H1 (cell line): ENCODE data around the gene FRMD4A. TPM values are rescaled to one million over a fixed set of nuclear protein-coding genes. Genes with fewer than 3 reads are reported as not detected.

Experiments
- CTCF ChIA-PET: fragments of 300-600 bp; sonication (Branson Sonifier 250); formaldehyde crosslinking; loops from one replicate; lab custom pipeline; 2021; ENCODE audit not compliant: partially characterized antibody; lab: Charles Lee
- POLR2A ChIA-PET: fragments of 300-600 bp; sonication (Branson Sonifier 250); formaldehyde crosslinking; loops from one replicate; lab custom pipeline; 2021; ENCODE audit warnings: inconsistent platforms; ENCODE audit not compliant: partially characterized antibody; lab: Charles Lee
- DNase-seq, 2 experiments: peaks; one replicate each; pipeline versions ENCODE4 v3.0.0 to v3.0.0-alpha.2; 2010 to 2022; ENCODE audit warnings: low spot score in 2 of 2, low read depth in 1 of 2, mixed read lengths in 1 of 2
- FAIRE-seq: peaks from 2 replicates; lab custom pipeline; 2011; peaks lifted over from hg19 to GRCh38; lab: Jason Lieb, UNC
- H2AFZ ChIP-seq: 2 replicates; pipeline ENCODE4 v1.8.1; 2012; ENCODE audit warnings: low read length, inconsistent platforms
- H2AK5ac ChIP-seq: 2 replicates; pipeline ENCODE4 v1.6.1; 2013; ENCODE audit warnings: low read depth, low read length
- H2BK120ac ChIP-seq: replicated peaks from 2 replicates; pipeline ENCODE3; 2013; ENCODE audit warnings: low read depth, low read length, inconsistent platforms
- H2BK12ac ChIP-seq: 2 replicates; pipeline ENCODE4 v1.6.1; 2013; ENCODE audit warnings: low read depth, low read length
- H2BK15ac ChIP-seq: 2 replicates; pipeline ENCODE4 v1.6.1; 2013; ENCODE audit warnings: low read length
- H2BK20ac ChIP-seq: 2 replicates; pipeline ENCODE4 v1.6.1; 2013; ENCODE audit warnings: low read length
- H2BK5ac ChIP-seq: 2 replicates; pipeline ENCODE4 v1.6.1; 2013; ENCODE audit warnings: low read depth, low read length
- H3K14ac ChIP-seq: 2 replicates; pipeline ENCODE4 v1.6.1; 2013; ENCODE audit warnings: inconsistent platforms; ENCODE audit not compliant: insufficient read length
- H3K18ac ChIP-seq: 2 replicates; pipeline ENCODE4 v1.6.1; 2013; ENCODE audit warnings: low read length; ENCODE audit errors: extremely low read depth
- H3K23ac ChIP-seq: 2 replicates; pipeline ENCODE4 v1.6.1; 2013; ENCODE audit warnings: inconsistent platforms; ENCODE audit not compliant: insufficient read length
- H3K23me2 ChIP-seq: 2 replicates; pipeline ENCODE4 v1.6.1; 2013; ENCODE audit warnings: low read depth, low read length
- H3K27ac ChIP-seq: 2 replicates; pipeline ENCODE4 v1.6.1; 2011; ENCODE audit warnings: low read depth, low read length, inconsistent platforms
- H3K27me3 ChIP-seq, 4 experiments: replicated peaks in 1 of 4; 1 replicate in 1 of 4; 2 replicates in 3 of 4; pipeline versions ENCODE4 v1.6.1 to v1.8.1; 2011 to 2013; ENCODE audit warnings: low read length in 3 of 4, mild to moderate bottlenecking in 3 of 4, inconsistent platforms in 2 of 4, mixed read lengths in 2 of 4, moderate library complexity in 1 of 4; ENCODE audit not compliant: control insufficient read depth in 3 of 4, insufficient read depth in 3 of 4; ENCODE audit errors: extremely low read depth in 1 of 4
- H3K36me3 ChIP-seq, 4 experiments: 2 replicates each; pipeline versions ENCODE4 v1.6.1 to v1.8.1; 2011 to 2013; ENCODE audit warnings: mild to moderate bottlenecking in 4 of 4, low read length in 3 of 4, moderate library complexity in 2 of 4, control low read depth in 1 of 4, inconsistent platforms in 1 of 4; ENCODE audit not compliant: insufficient read depth in 4 of 4, control insufficient read depth in 2 of 4
- H3K4ac ChIP-seq: replicated peaks from 2 replicates; pipeline ENCODE3; 2013; ENCODE audit warnings: low read length, low read depth, mixed read lengths, inconsistent platforms; ENCODE audit not compliant: insufficient read length
- H3K4me1 ChIP-seq, 4 experiments: replicated peaks in 1 of 4; 1 replicate in 1 of 4; 2 replicates in 3 of 4; pipeline versions ENCODE4 v1.6.1 to v1.8.1; 2011 to 2013; ENCODE audit warnings: low read length in 3 of 4, inconsistent platforms in 2 of 4, mixed read lengths in 1 of 4; ENCODE audit not compliant: insufficient read depth in 4 of 4, control insufficient read depth in 3 of 4
- H3K4me2 ChIP-seq, 2 experiments: 2 replicates each; pipeline versions ENCODE4 v1.6.1 to v1.8.1; 2011 to 2013; ENCODE audit warnings: low read depth in 2 of 2, low read length in 2 of 2, control low read depth in 1 of 2, inconsistent platforms in 1 of 2, mild to moderate bottlenecking in 1 of 2; ENCODE audit not compliant: insufficient read depth in 1 of 2
- H3K4me3 ChIP-seq, 4 experiments: fragments of 200-600, 300-600 bp in 1 of 4; sonication (generic), shearing (Covaris generic), sonication (Bioruptor Twin) in 1 of 4; 2 replicates each; pipeline versions ENCODE4 v1.5.1 to v1.8.1; 2011 to 2016; ENCODE audit warnings: low read length in 4 of 4, low read depth in 3 of 4, control low read depth in 2 of 4, inconsistent platforms in 2 of 4, mild to moderate bottlenecking in 2 of 4, mixed read lengths in 1 of 4, moderate library complexity in 1 of 4; ENCODE audit not compliant: insufficient read depth in 2 of 4; ENCODE audit errors: extremely low read depth in 1 of 4
- H3K56ac ChIP-seq: replicated peaks from 2 replicates; pipeline ENCODE3; 2013; ENCODE audit warnings: low read depth, mild to moderate bottlenecking, mixed read lengths, low read length, inconsistent platforms; ENCODE audit not compliant: insufficient read length
- H3K79me1 ChIP-seq: 2 replicates; pipeline ENCODE4 v1.6.1; 2013; ENCODE audit warnings: low read depth, low read length, control low read depth
- H3K79me2 ChIP-seq, 2 experiments: 2 replicates each; pipeline versions ENCODE4 v1.6.1 to v1.8.1; 2012 to 2013; ENCODE audit warnings: low read length in 2 of 2, mild to moderate bottlenecking in 2 of 2, inconsistent platforms in 1 of 2; ENCODE audit not compliant: insufficient read depth in 2 of 2, control insufficient read depth in 1 of 2
- H3K9ac ChIP-seq, 4 experiments: replicated peaks in 1 of 4; 1 replicate in 1 of 4; 2 replicates in 3 of 4; pipeline versions ENCODE4 v1.6.1 to v1.8.1; 2011 to 2013; ENCODE audit warnings: low read depth in 3 of 4, low read length in 3 of 4, control low read depth in 2 of 4, mild to moderate bottlenecking in 2 of 4, moderate library complexity in 2 of 4, inconsistent platforms in 1 of 4; ENCODE audit errors: extremely low read depth in 1 of 4
- H3K9me3 ChIP-seq, 2 experiments: 2 replicates each; pipeline versions ENCODE4 v1.6.1 to v1.8.1; 2012 to 2013; ENCODE audit warnings: mild to moderate bottlenecking in 2 of 2, moderate library complexity in 2 of 2, control low read depth in 1 of 2, inconsistent platforms in 1 of 2, low read depth in 1 of 2, low read length in 1 of 2, mixed read lengths in 1 of 2; ENCODE audit not compliant: insufficient read depth in 2 of 2
- H4K20me1 ChIP-seq, 2 experiments: replicated peaks in 1 of 2; 2 replicates each; pipeline versions ENCODE3 to v1.8.1; 2011 to 2013; ENCODE audit warnings: inconsistent platforms in 2 of 2, low read length in 2 of 2, mild to moderate bottlenecking in 1 of 2; ENCODE audit not compliant: insufficient read depth in 2 of 2, control insufficient read depth in 1 of 2
- H4K5ac ChIP-seq: 2 replicates; pipeline ENCODE4 v1.6.1; 2013; ENCODE audit warnings: low read length, low read depth, mixed read lengths, inconsistent platforms; ENCODE audit not compliant: insufficient read length
- H4K8ac ChIP-seq: 2 replicates; pipeline ENCODE4 v1.8.0; 2013; ENCODE audit warnings: mild to moderate bottlenecking, moderate library complexity, low read length, inconsistent platforms; ENCODE audit not compliant: insufficient read depth; ENCODE audit errors: extremely low read depth
- H4K91ac ChIP-seq: replicated peaks from 2 replicates; pipeline ENCODE3; 2013; ENCODE audit warnings: low read length, mixed read lengths, inconsistent platforms; ENCODE audit not compliant: insufficient read length
- BACH1 ChIP-seq: IDR thresholded peaks from 2 replicates; pipeline ENCODE4 v1.6.1; 2012; ENCODE audit warnings: low read length, improper control_type of control experiment
- CHD1 ChIP-seq: IDR thresholded peaks from 2 replicates; pipeline ENCODE4 v1.6.1; 2012; ENCODE audit warnings: low read depth, low read length, improper control_type of control experiment
- GABPA ChIP-seq: IDR thresholded peaks from 2 replicates; pipeline ENCODE4 v1.6.1; 2011; ENCODE audit warnings: mild to moderate bottlenecking, low read length, moderate library complexity, borderline replicate concordance; ENCODE audit not compliant: insufficient read depth
- GTF2F1 ChIP-seq: IDR thresholded peaks from 2 replicates; pipeline ENCODE4 v1.6.1; 2012; ENCODE audit warnings: low read depth, low read length, improper control_type of control experiment, borderline replicate concordance
- HDAC2 ChIP-seq, 2 experiments: fragments of 300-600 bp in 1 of 2; sonication (generic) in 1 of 2; IDR thresholded peaks; 2 replicates each; pipeline ENCODE4 v1.6.1; 2011 to 2012; ENCODE audit warnings: low read depth in 2 of 2, low read length in 2 of 2, mild to moderate bottlenecking in 2 of 2, moderate library complexity in 2 of 2, borderline replicate concordance in 1 of 2, inconsistent platforms in 1 of 2
- HDAC6 ChIP-seq: IDR thresholded peaks from one replicate; pipeline ENCODE4 v1.7.1; 2012; ENCODE audit warnings: low read depth, mild to moderate bottlenecking, inconsistent platforms, low read length, moderate library complexity
- KDM4A ChIP-seq: IDR thresholded peaks from one replicate; pipeline ENCODE4 v1.7.1; 2012; ENCODE audit warnings: low read depth, mild to moderate bottlenecking, moderate library complexity, low read length, inconsistent platforms; ENCODE audit not compliant: severe bottlenecking
- NANOG ChIP-seq: IDR thresholded peaks from 2 replicates; pipeline ENCODE4 v1.6.1; 2011; ENCODE audit warnings: low read length, low read depth, mild to moderate bottlenecking, inconsistent platforms; ENCODE audit not compliant: insufficient read depth, poor library complexity, severe bottlenecking
- NRF1 ChIP-seq: IDR thresholded peaks from 2 replicates; pipeline ENCODE4 v1.6.1; 2011; ENCODE audit warnings: mild to moderate bottlenecking, low read depth, low read length, improper control_type of control experiment
- RFX5 ChIP-seq: IDR thresholded peaks from 2 replicates; pipeline ENCODE4 v1.6.1; 2011; ENCODE audit warnings: low read depth, low read length, improper control_type of control experiment, borderline replicate concordance
- SIRT6 ChIP-seq: IDR thresholded peaks from one replicate; pipeline ENCODE4 v1.7.1; 2012; ENCODE audit warnings: low read length, inconsistent platforms
- SP1 ChIP-seq: IDR thresholded peaks from 2 replicates; pipeline ENCODE4 v1.6.1; 2011; ENCODE audit warnings: low read depth, low read length
- SP4 ChIP-seq: IDR thresholded peaks from 2 replicates; pipeline ENCODE4 v1.6.1; 2012; ENCODE audit warnings: low read length, inconsistent platforms
- TBP ChIP-seq: IDR thresholded peaks from 2 replicates; pipeline ENCODE4 v1.6.1; 2011; ENCODE audit warnings: low read depth, low read length, improper control_type of control experiment
- WGBS, 2 experiments: shearing (Covaris generic) in 1 of 2; methylation state at CpG; one replicate each; pipeline versions ENCODE4 v1.1.6 to v1.1.7; 2013 to 2015; ENCODE audit warnings: low lambda C conversion rate in 2 of 2, mixed read lengths in 2 of 2, inconsistent platforms in 1 of 2, low coverage in 1 of 2, missing lambda C conversion rate in 1 of 2; ENCODE audit not compliant: insufficient replicate concordance in 2 of 2, insufficient coverage in 1 of 2, insufficient read length in 1 of 2; ENCODE audit errors: extremely low coverage in 1 of 2, missing lambda C conversion rate in 1 of 2; 5-methylcytosine and 5-hydroxymethylcytosine counted together
- polyA plus RNA-seq, 7 experiments: library from polyadenylated mRNA; depleted of rRNA in 3 of 7; stranded (reverse) in 5 of 7; unstranded in 2 of 7; fragments of >200 nt in 5 of 7; fragments of 200-250 nt in 2 of 7; gene quantifications; 1 replicate in 5 of 7; 2 replicates in 1 of 7; 4 replicates in 1 of 7; pipeline versions ENCODE4 v1.2.1 to v1.2.3, GENCODE V29; 2011 to 2013; ENCODE audit warnings: missing spikeins in 2 of 7, mixed read lengths in 2 of 7
- total RNA-seq: library from RNA; stranded (reverse); fragmentation: NEBNext Ultra II Directional; extraction: Animal tissue kit (Norgen Biotek cat#: 25700); gene quantifications from 2 replicates; pipeline ENCODE4 v1.2.1, GENCODE V29; 2021
- TF ChIP-seq, protein P1 (sequence below): IDR thresholded peaks from 2 replicates; pipeline ENCODE4 v1.6.1; 2012; ENCODE audit warnings: inconsistent platforms

FRMD4A gene
- total and polyA plus RNA-seq, 2 of the 8 experiments (the other 6 are each of a cell fraction or from before 2014, with no cell fraction given), result 38.6 to 39.6 TPM

DNA sequence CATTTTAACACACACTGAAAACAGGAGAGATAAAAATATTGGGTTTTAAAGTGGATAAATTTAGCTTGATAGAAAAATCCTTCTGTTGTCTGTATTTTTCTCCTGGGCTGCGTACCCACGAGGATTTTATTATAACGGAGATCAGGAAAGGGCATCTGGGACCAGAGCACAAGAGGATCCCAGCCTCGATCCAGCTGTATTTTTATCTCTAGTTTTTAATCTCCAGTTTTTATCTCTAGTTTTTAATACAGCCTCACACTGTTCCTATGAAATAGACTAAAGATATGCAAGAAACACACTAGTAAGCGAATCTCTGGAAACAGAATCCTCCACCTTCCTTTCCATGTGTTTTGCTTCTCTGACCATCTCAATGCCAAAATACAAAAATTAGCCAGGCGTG lies 295.2 kb downstream of the FRMD4A start:
- H4K5ac ChIP-seq, result no peak overlapping the region
- no peak overlapping the region for H3K18ac ChIP-seq
- H3K9ac ChIP-seq, result no peak overlapping the region
- ChIA-PET POLR2A (interaction anchor here (1.8 kb wide), 1 partner anchor 150 kb away, joined by 4 read pairs; no protein-coding TSS in a partner anchor), CTCF (interaction anchor here (0.6 to 5.2 kb wide), 3 partner anchors 18 to 303 kb away, joined by 3 to 31 read pairs (median 3); no protein-coding TSS in a partner anchor)
- H3K36me3 ChIP-seq, result no peaks in the 10 kb centered on the region
- H3K79me1 ChIP-seq, result no peaks in the 10 kb centered on the region
- H4K20me1 ChIP-seq, result no peaks in the 10 kb centered on the region
- no peak overlapping the region for H3K4me2 ChIP-seq
- H2AK5ac ChIP-seq, result no peak overlapping the region
- no peaks in the 10 kb centered on the region for H3K79me2 ChIP-seq
- no peaks in the 10 kb centered on the region for H3K27me3 ChIP-seq
- no peaks in the 10 kb centered on the region for H3K23me2 ChIP-seq
- H2BK12ac ChIP-seq, result no peak overlapping the region
- H2AFZ ChIP-seq, result no peak overlapping the region
- no peak overlapping the region for H4K8ac ChIP-seq
- H3K56ac ChIP-seq, result no peak overlapping the region
- H2BK15ac ChIP-seq, result no peak overlapping the region
- WGBS, 2 experiments, result 90% methylated on average over 6 of the region's 6 CpGs; no CpG with 5 or more reads in 1 of the 2 experiments
- no peaks in the 10 kb centered on the region for H3K9me3 ChIP-seq
- H2BK120ac ChIP-seq, result no peak overlapping the region
- H3K4me1 ChIP-seq, result no peaks in the 10 kb centered on the region
- DNase-seq, result no peak
- H3K4me3 ChIP-seq, result no peak overlapping the region
- no peak overlapping the region for H2BK20ac ChIP-seq
- no peak overlapping the region for H3K23ac ChIP-seq
- H3K27ac ChIP-seq, result no peak overlapping the region
- FAIRE-seq, result no peak
- H3K14ac ChIP-seq, result no peak overlapping the region
- no peak overlapping the region for H3K4ac ChIP-seq
- H4K91ac ChIP-seq, result no peak overlapping the region
- no peak overlapping the region for H2BK5ac ChIP-seq
- TF ChIP-seq TBP (no peak), SP1 (no peak), SIRT6 (no peak), HDAC2 (IDR thresholded peaks at IDR 0.05; ENCODE audit: borderline replicate concordance in 1 of 2, low read depth in 2 of 2, low read length in 2 of 2) (no peak), GTF2F1 (no peak), KDM4A (no peak), NRF1 (no peak), HDAC6 (no peak), BACH1 (no peak), RFX5 (no peak), GABPA (no peak), NANOG (no peak), SP4 (no peak), CHD1 (no peak)
- TF ChIP-seq, protein P1, sequence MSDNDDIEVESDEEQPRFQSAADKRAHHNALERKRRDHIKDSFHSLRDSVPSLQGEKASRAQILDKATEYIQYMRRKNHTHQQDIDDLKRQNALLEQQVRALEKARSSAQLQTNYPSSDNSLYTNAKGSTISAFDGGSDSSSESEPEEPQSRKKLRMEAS, result no peak
